Epithelial cell of proximal tubule (primary cell): ENCODE data around the gene IER5L. TPM values are rescaled to one million over a fixed set of nuclear protein-coding genes. Genes with fewer than 3 reads are reported as not detected.

Experiments
- DNase-seq: peaks from one replicate; pipeline ENCODE4 v3.0.0-alpha.2; 2011; ENCODE audit warnings: low read depth
- H3K4me3 ChIP-seq: 2 replicates; pipeline ENCODE4 v1.5.1; 2011; ENCODE audit warnings: low read depth, mild to moderate bottlenecking, low read length
- total RNA-seq: library from RNA; depleted of rRNA; stranded (reverse); fragments of >200 nt; gene quantifications from 2 replicates; pipeline ENCODE4 v1.2.3, GENCODE V29; 2015
- TF ChIP-seq, protein P1 (sequence below): conservative IDR thresholded peaks from 2 replicates; pipeline ENCODE4 v1.5.1; 2012; ENCODE audit warnings: low read depth, mild to moderate bottlenecking, low read length

IER5L gene
- total RNA-seq, 1 donor from 2014 or later, result 43.2 TPM

DNA sequence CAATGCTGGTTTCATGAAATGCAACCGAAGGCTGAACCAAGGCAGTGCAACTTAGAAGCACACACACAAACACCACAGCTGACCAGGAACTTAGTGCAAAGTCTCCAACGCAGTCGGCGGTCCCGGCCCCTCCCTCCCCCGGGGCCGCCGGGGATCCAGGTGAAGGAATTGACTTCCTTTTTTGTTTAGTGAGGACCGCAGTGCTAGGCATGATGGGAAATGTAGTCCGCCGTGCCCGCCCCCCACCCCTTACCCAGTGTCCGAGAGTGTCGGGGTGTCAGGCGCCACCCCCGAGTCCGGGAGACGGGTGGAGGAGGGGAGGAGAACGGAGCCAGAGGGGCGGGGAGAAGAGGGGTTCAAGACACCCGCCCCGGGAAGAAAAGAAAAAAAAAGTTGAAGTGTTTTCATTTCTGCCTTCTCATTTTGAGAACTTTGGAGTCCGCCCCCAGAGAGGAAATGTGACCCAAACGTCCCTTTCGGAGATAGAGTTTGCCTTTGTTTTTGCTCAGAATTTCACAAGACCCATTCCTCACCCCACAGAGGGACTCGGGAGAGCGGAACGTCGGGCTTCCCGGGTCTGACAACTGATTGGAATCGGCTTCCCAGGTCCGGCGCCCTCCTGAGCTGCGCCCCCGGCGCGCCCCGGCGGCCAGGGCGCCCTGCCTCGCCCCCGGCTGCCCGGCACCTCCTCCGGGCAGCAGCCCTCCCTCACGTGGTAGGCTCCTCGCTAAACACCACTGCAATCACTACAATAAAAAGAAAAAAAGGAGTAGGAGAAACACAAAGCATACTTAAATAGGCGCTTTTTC, 2.0 kb downstream of the IER5L start:
- peak overlapping the region; percentile 92 for H3K4me3 ChIP-seq
- no peak for DNase-seq

DNA sequence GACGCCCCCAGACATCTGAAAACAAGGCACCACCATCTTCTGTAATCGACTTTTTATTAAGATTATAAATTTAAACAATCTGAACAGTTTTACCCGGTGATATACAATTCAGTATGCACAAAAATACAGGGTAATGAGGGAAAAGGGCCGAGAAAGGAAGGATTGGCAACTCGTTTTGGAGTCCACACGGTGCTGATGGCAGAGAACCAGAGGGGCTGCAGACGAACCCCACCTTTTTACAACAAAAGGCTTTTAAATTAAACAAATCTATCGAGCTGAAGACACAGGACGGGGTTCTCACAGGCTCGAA, 2.6 kb downstream of the IER5L start:
- H3K4me3 ChIP-seq, result peak overlapping the region; percentile 92
- no peak for DNase-seq
- TF ChIP-seq, protein P1, sequence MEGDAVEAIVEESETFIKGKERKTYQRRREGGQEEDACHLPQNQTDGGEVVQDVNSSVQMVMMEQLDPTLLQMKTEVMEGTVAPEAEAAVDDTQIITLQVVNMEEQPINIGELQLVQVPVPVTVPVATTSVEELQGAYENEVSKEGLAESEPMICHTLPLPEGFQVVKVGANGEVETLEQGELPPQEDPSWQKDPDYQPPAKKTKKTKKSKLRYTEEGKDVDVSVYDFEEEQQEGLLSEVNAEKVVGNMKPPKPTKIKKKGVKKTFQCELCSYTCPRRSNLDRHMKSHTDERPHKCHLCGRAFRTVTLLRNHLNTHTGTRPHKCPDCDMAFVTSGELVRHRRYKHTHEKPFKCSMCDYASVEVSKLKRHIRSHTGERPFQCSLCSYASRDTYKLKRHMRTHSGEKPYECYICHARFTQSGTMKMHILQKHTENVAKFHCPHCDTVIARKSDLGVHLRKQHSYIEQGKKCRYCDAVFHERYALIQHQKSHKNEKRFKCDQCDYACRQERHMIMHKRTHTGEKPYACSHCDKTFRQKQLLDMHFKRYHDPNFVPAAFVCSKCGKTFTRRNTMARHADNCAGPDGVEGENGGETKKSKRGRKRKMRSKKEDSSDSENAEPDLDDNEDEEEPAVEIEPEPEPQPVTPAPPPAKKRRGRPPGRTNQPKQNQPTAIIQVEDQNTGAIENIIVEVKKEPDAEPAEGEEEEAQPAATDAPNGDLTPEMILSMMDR, result no peak

More for the DNA sequence above, 2.0 kb downstream of the IER5L start:
- TF ChIP-seq, protein P1, result no peak

DNA sequence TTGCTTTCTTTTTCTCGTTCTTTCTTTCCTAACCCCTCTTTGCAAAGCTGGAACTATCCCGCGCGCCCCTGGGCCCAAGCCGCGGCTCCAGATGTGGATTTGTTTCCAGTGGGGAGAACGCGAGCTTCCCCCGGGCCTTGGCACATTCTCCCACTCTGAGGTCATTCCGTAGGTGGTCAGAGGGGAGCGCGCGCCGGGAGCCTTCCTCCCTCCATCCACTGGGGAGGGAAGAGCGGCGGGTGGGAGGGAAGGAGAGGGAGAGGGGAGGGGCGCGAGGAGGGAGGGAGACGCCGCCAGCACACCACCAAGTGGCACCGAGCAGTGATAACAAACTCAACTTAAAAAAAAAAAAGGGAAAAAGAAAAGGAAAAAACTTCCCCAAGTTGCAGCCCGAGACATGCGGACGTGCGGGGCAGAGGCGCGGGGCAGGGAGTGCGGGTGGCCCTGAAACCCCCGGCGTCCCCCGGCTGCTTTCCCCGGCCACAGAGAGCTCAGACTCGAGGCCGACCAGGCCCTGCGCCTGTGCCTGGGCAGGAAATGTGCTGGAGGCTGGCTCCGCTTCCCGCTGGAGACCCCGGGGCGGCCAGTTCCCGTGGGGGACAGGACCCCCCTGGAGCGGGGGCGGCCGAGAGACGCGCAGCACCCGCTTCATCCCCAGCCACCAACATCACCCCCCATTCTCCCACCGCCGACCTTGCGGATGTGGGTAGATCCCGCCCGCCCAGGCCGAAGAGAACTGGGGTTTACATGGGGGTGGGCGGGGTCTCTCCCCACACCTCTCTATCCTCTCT, 3.1 kb downstream of the IER5L start:
- peak overlapping the region; percentile 92 for H3K4me3 ChIP-seq
- DNase-seq, result no peak
- TF ChIP-seq, protein P1, result peak; percentile 11

DNA sequence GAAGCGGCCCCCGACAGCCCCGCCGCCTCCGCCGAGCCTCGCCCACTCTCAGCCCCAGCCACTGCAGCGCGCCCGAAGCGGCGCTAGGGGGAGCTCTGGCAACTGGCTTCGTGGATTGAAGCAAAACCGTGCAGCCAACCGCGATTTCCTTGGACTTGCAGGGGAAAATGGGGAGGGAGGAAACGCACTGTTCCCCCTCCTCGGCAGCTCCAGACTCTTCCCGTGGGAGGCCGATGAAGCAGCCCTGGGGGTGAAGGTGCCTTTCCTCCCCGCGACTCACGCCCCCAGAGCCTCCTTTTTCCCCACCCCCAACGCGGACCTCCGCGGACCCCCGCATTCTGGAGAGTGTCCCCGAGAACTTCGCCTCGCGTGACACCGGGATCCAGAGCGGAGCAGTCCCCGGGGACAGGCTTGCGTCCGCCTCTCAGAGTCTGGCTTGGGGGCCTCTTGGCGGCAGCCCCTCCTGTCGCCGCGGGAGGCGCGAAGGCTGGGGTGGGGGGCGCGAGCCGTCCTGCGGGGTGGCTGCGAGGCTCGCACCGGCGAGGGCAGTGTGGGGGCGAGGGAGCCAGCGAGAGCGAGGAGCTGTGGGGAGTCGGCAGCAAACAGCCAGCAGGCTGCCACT, 3.8 kb downstream of the IER5L start:
- TF ChIP-seq, protein P1, result peak; percentile 97
- peak overlapping the region; percentile 92 for H3K4me3 ChIP-seq
- no peak for DNase-seq

DNA sequence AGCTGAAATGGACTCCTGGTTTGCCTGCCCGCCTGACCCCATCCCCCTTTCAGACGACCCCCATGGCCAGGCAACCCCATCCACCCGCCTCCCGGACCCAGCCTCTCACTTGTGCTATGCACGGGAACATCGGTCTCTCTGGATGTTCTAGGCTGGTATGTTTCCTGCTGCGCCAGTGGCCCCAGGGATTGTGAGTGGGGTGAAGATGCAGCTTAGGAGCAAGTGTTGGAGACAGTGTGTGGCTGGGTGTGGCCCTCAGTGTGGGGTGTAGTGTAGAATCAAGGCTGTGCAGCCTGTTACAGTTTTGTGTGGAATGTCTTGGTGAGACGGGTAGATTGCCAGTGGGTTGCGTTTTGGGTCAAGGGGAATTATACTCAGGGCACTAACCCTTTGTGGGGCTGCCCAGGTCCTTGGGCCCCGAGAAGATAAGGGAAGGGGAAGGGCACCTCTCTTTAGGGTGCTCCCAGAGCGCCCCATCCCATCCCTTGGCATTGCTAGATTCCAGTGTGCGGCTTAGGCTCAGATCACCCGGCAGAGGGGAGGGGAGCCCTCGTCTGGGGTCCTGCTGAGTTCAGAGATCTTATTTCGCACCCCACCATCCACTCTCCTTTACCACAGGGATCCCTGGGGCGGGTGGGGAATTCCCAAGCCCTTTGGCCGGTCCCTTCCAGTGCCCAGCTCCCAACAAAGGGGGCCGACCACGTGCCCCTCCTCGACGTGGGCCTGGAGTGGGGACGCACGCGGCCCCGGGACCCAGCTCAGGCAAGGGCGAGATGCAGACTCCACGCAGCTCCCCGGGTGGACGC, 4.6 kb downstream of the IER5L start:
- DNase-seq, result no peak
- TF ChIP-seq, protein P1, result no peak
- H3K4me3 ChIP-seq, result peak overlapping the region; percentile 92

DNA sequence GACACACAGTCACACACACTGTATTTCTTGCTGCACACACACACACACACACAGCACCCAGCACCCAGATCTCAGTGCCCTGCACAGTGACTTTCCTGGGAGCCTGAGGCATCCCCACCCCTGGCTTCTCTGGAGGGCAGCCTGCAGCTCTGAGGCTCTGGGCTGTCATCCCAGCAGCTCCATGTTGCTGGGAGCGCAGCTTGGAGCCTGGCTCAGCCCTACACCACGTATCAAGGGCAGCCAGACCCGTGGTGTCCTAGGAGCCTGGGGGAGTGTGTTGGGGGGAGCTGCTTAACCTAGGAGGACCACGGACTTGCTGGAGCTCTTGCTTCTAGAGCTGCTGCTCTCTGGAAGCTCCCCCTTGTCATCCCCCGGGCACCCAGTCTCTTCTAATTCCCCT, 5.2 kb downstream of the IER5L start:
- DNase-seq, result no peak
- no peak overlapping the region for H3K4me3 ChIP-seq
- TF ChIP-seq, protein P1, result no peak
